Testis (tissue), 3 donors: ENCODE data around the gene PLVAP. TPM values are rescaled to one million over a fixed set of nuclear protein-coding genes. Genes with fewer than 3 reads are reported as not detected.

Source experiments
- DNase-seq: peaks from one replicate; pipeline ENCODE4 v3.0.0-alpha.2; 2019
- H3K27ac ChIP-seq, 2 donors: fragments of 200-600 bp; sonication (generic); one replicate each; pipeline ENCODE4 v1.5.1; 2019
- H3K27me3 ChIP-seq: fragments of 200-600 bp; sonication (generic); one replicate; pipeline ENCODE4 v1.5.1; 2019
- H3K36me3 ChIP-seq: fragments of 200-600 bp; sonication (generic); one replicate; pipeline ENCODE4 v1.5.1; 2017; ENCODE audit warnings: low read depth; ENCODE audit errors: missing control alignments
- H3K4me1 ChIP-seq: fragments of 200-600 bp; sonication (generic); one replicate; pipeline ENCODE4 v1.5.1; 2019
- H3K4me3 ChIP-seq, 2 donors: fragments of 200-600 bp; sonication (generic); one replicate each; pipeline ENCODE4 v1.5.1; 2017 to 2019
- H3K9me3 ChIP-seq: fragments of 200-600 bp; sonication (generic); one replicate; pipeline ENCODE4 v1.5.1; 2017
- POLR2A ChIP-seq: fragments of 450-650 bp; IDR thresholded peaks from one replicate; pipeline ENCODE4 v1.6.1; 2017; ENCODE audit warnings: antibody characterized with exemption, mild to moderate bottlenecking, moderate library complexity
- WGBS, 2 donors: methylation state at CpG; one replicate each; pipeline ENCODE4 v1.1.5; 2018; 5-methylcytosine and 5-hydroxymethylcytosine counted together
- intact Hi-C: fragments of 100-400 bp; cut with DNase I; formaldehyde crosslinking; loops from one replicate; pipeline ENCODE4 v1.15.1; 2023; ENCODE audit warnings: low total_unique reads
- polyA plus RNA-seq: library from polyadenylated mRNA; stranded (reverse); fragments of 350-450 nt; fragmentation: Illumina TruSeq; extraction: RNeasy Lipid Tissue Mini Kit (QIAGEN cat#74804); gene quantifications from one replicate; pipeline ENCODE4 v1.2.3, GENCODE V29; 2014; ENCODE audit warnings: low read depth, low replicate concordance; ENCODE audit not compliant: insufficient read depth
- total RNA-seq, 2 donors: library from RNA; depleted of rRNA; stranded (reverse); fragments of >200 nt; gene quantifications; one replicate each; pipeline ENCODE4 v1.2.3, GENCODE V29; 2016
- TF ChIP-seq, protein P1 (sequence below), 3 experiments: fragments of 450-650 bp in 2 of 3; fragments of 200-600 bp in 1 of 3; sonication (generic) in 1 of 3; IDR thresholded peaks; one replicate each; pipeline ENCODE4 v1.5.1; 2016 to 2019; ENCODE audit warnings: antibody characterized with exemption in 3 of 3, mild to moderate bottlenecking in 2 of 3, moderate library complexity in 1 of 3

The PLVAP gene
- total and polyA plus RNA-seq, 3 donors from 2014 or later, result 3.4 to 20.5 (median 4.4) TPM

DNA sequence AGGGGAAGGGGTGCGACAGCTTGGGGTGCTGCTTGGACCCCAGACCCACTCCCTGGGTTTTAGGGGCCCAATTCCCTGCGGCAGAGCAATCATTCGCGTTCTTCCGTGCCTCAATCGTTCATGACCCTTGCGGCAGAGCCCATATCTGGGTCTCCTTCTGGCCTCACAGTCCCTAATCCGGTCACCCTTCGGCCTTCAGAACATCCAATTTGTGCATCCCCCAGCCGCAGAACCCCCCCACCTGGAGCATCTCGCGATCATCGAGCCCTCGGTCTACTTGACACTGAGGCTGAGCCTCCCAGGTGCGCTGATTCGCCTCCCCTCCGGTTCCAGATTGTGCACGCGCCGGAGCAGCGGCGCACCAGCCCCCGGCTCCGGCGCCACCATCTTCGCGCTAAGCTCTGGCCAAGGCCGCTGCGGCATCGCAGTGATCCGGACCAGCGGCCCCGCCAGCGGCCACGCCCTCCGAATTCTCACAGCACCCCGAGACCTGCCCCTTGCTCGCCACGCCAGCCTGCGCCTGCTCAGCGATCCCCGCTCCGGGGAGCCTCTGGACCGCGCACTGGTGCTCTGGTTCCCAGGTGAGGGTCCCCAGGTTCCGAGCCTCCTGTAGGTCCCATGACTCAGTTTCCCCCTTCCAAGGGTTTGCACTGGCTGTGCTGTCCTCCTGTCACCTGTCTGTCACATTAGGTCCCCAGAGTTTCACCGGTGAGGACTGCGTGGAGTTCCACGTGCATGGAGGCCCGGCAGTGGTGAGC lies 39.3 kb downstream of the PLVAP start:
- DNase-seq, result no peak
- no peaks in the 10 kb centered on the region for H3K36me3 ChIP-seq
- TF ChIP-seq, protein P1, sequence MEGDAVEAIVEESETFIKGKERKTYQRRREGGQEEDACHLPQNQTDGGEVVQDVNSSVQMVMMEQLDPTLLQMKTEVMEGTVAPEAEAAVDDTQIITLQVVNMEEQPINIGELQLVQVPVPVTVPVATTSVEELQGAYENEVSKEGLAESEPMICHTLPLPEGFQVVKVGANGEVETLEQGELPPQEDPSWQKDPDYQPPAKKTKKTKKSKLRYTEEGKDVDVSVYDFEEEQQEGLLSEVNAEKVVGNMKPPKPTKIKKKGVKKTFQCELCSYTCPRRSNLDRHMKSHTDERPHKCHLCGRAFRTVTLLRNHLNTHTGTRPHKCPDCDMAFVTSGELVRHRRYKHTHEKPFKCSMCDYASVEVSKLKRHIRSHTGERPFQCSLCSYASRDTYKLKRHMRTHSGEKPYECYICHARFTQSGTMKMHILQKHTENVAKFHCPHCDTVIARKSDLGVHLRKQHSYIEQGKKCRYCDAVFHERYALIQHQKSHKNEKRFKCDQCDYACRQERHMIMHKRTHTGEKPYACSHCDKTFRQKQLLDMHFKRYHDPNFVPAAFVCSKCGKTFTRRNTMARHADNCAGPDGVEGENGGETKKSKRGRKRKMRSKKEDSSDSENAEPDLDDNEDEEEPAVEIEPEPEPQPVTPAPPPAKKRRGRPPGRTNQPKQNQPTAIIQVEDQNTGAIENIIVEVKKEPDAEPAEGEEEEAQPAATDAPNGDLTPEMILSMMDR (IDR thresholded peaks at IDR 0.05), result no peak
- TF ChIP-seq POLR2A, result no peak
- H3K9me3 ChIP-seq, result no peaks in the 10 kb centered on the region
- H3K4me1 ChIP-seq, result peaks cover 22% of the 10 kb centered on the region
- intact Hi-C loops, result no loop called here
- peak overlapping the region; percentile 65 to 72 for H3K4me3 ChIP-seq
- H3K27me3 ChIP-seq, result no peaks in the 10 kb centered on the region
- peak overlapping the region in 1 of 2 donors; percentile 88 for H3K27ac ChIP-seq
- WGBS, 2 donors, result 0 to 9% methylated on average over 15 to 35 of the region's 50 CpGs

DNA sequence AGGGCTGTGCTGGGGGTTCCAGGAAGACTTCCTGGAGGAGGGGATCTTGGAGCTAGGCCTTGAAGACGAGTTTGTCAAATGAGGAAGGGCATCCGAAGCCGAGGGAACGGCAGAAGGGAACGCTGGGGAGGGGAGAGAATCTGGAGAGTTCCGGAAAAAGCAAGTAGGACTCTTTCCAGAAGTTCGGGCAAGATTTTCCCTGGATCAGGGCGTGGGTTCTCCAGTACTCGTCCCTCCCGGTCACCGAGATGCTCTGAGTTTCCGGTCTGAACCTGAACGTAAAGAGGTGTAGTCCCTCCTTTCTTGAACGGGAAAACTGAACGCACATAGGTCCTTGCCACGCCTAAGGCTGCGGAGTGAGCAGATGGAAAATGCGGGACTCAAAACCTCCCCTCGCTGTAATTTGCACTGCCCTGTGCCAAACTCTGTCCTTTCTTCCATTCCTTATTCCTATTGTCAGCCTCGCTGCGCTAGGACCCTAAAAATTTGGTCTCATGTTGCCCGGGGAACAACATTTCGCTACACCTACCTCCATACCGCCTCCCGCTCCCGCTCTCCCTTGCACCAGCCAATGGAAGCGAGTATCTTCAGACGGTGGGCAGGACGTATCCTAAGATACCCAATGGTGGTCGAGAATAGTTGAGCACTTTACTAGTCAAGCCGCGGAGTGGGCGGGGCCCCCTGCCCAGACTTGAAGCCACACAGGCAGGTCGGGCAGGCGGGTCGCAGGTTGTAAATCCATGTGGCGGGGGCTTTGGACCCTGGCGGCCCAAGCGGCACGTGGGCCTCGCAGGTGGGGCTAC lies 40.1 kb downstream of the PLVAP start, which contains the start of gene GTPBP3:
Gene GTPBP3, plus strand, starts transcription at position 682 of the 803 bp plus-strand sequence. Its CDS starts 59 bp downstream, at position 741.
- intact Hi-C loops, result no loop called here

DNA sequence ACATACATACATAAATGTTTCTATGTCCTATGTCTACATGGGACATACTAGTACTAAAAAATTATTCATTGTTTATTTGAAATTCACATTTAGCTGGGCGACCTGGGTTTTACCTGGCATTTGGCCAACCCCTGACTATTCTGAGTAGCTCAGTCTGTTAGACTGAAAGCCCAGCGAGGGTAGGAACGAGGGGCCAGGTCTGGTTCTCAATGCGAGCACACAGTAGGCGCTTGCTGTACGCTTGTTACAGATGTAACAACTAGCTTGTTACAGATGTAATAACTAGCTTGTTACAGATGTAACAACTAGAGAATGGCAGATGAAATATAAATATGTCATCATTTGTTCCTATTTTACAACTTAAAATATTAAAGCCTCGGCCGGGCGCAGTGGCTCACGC lies 41.6 kb downstream of the PLVAP start:
- intact Hi-C loops, result no loop called here
- TF ChIP-seq POLR2A, result no peak
- TF ChIP-seq, protein P1 (IDR thresholded peaks at IDR 0.05), result no peak
- DNase-seq, result no peak
- no peaks in the 10 kb centered on the region for H3K9me3 ChIP-seq
- H3K27ac ChIP-seq, result no peak overlapping the region
- H3K27me3 ChIP-seq, result no peaks in the 10 kb centered on the region
- peaks cover 22% of the 10 kb centered on the region for H3K4me1 ChIP-seq
- H3K36me3 ChIP-seq, result no peaks in the 10 kb centered on the region
- WGBS, 2 donors, result 50 to 58% methylated on average over 10 of the region's 10 CpGs
- H3K4me3 ChIP-seq, result no peak overlapping the region

More for the DNA sequence above, 40.1 kb downstream of the PLVAP start, which contains the start of gene GTPBP3:
- Histone ChIP-seq H3K36me3 (no peaks in the 10 kb centered on the region), H3K27me3 (no peaks in the 10 kb centered on the region), H3K4me1 (peaks cover 22% of the 10 kb centered on the region), H3K4me3 (peak within 1 kb of the TSS; percentile 65 to 72), H3K27ac (peak within 1 kb of the TSS; percentile 80 to 88), H3K9me3 (no peaks in the 10 kb centered on the region)
- DNase-seq, result peak; percentile 99
- 0% methylated on average over 30 to 41 of the region's 41 CpGs for WGBS, 2 donors
- TF ChIP-seq, protein P1 (IDR thresholded peaks at IDR 0.05), result no peak
- TF ChIP-seq POLR2A, result no peak

DNA sequence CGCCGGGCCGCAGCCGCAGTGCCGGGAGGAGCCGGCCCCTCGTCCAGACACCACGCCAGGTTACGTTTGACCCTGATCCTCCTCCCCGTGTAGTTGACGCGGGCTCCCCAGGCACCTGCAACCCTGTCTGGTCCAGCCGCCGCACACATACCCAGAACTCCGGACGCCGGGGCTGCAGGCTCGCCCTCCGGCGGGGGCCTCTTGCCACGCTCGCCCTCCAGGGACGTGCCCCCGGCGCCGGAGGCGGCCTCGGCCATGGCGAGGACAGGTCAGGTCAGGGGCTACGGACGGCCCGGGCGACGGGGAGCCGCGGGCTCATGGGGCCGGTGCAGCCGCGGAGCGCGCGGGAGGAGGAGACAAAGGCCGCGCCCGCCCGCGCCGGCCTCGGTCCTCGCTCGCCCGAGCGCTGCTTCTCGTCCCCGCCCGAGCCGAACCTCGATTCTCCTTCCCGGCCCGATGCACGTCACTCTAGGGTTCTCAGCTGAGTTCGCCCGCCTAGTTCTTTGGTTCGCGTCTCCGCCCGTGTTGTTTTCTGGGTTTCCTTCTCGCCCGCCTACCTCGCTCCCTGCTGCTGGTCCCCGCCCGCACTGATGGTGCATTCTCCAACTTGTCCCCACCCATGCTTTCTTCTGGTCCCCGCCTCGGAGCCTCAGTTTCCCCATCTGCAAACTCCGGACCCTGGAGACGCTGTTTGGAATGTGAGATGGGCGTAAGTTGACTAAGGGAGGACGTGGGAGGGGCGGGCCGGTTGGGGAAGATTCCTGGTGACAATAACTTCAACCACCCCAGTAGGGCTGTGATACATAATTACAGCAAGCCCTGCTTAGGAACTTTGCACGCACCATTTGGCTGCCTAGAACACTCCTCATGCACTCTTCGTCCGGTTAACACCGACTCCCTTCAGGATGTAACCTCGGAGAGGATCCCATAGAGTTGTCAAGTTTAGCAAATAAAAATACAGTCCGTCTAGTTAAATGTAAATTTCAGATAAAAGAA lies 42.4 kb downstream of the PLVAP start, which contains the start of gene ANO8:
Gene ANO8, minus strand, starts transcription at position 442 of the 996 bp plus-strand sequence. Its CDS starts 185 bp downstream, at position 257.
- Histone ChIP-seq H3K27me3 (no peaks in the 10 kb centered on the region), H3K27ac (peak within 1 kb of the TSS in 1 of 2 donors; percentile 50), H3K4me1 (peaks cover 22% of the 10 kb centered on the region), H3K9me3 (no peaks in the 10 kb centered on the region), H3K4me3 (peak within 1 kb of the TSS; percentile 66 to 71), H3K36me3 (no peaks in the 10 kb centered on the region)
- peak; percentile 97 for DNase-seq
- WGBS, 2 donors, result 1 to 2% methylated on average over 24 to 69 of the region's 86 CpGs
- intact Hi-C loops, result no loop called here
- no peak for TF ChIP-seq POLR2A
- TF ChIP-seq, protein P1 (IDR thresholded peaks at IDR 0.05), result no peak
